Renal cortex interstitium (tissue), 15 donors: ENCODE data around the gene MYL12B. TPM values are rescaled to one million over a fixed set of nuclear protein-coding genes. Genes with fewer than 3 reads are reported as not detected.
"Not testable (repeated sequence)": the region's sequence is repeated elsewhere in the genome, so short reads cannot be mapped to it uniquely, and the experiment has no call there.

Source experiments
- DNase-seq, 11 donors: peaks; one replicate each; pipeline ENCODE4 v3.0.0-alpha.2; 2013; ENCODE audit warnings: low read depth in 9 of 11, low spot score in 4 of 11; ENCODE audit errors: extremely low read depth in 1 of 11
- long read RNA-seq, 16 experiments: transcript quantifications; one replicate each; lab custom pipeline, GENCODE V29; 2026
- polyA plus RNA-seq, 3 donors: library from polyadenylated mRNA; unstranded; fragments of 120-200 nt; gene quantifications; one replicate each; pipeline ENCODE4 v1.2.1, GENCODE V29; 2013; ENCODE audit not compliant: insufficient read length in 3 of 3

Gene MYL12B
- 100 to 1,000 TPM; 501 to 619 (median 568) TPM for polyA plus RNA-seq
- long read RNA-seq, donor 1, transcript MYL12B-201 (4 exons, 1,210 nt), result major isoform, 200 of 218 reads
- long read RNA-seq, donor 1, partial matches to known transcripts, result 18 of 218 reads
- long read RNA-seq, donor 1, other reads (novel, unspliced or antisense), result 0 of 218 reads
- long read RNA-seq, donor 2, transcript MYL12B-201 (4 exons, 1,210 nt), result major isoform, 224 of 242 reads
- long read RNA-seq, donor 2, partial matches to known transcripts, result 17 of 242 reads
- long read RNA-seq, donor 2, other reads (novel, unspliced or antisense), result 0 of 242 reads
- long read RNA-seq, donor 3, transcript MYL12B-201 (4 exons, 1,210 nt), result major isoform, 436 of 699 reads
- long read RNA-seq, donor 3, partial matches to known transcripts, result 263 of 699 reads
- long read RNA-seq, donor 3, other reads (novel, unspliced or antisense), result 0 of 699 reads
- long read RNA-seq, donor 4, transcript MYL12B-201 (4 exons, 1,210 nt), result major isoform, 242 of 255 reads
- long read RNA-seq, donor 4, partial matches to known transcripts, result 8 of 255 reads
- long read RNA-seq, donor 4, other reads (novel, unspliced or antisense), result 5 of 255 reads
- long read RNA-seq, donor 5, result 0 reads
- long read RNA-seq, donor 6, transcript MYL12B-201 (4 exons, 1,210 nt), result major isoform, 198 of 224 reads
- long read RNA-seq, donor 6, partial matches to known transcripts, result 24 of 224 reads
- long read RNA-seq, donor 6, other reads (novel, unspliced or antisense), result 0 of 224 reads
- long read RNA-seq, donor 7, transcript MYL12B-201 (4 exons, 1,210 nt), result major isoform, 308 of 318 reads
- long read RNA-seq, donor 7, partial matches to known transcripts, result 0 of 318 reads
- long read RNA-seq, donor 7, other reads (novel, unspliced or antisense), result 10 of 318 reads
- long read RNA-seq, donor 8, result 0 reads
- long read RNA-seq, donor 9, transcript MYL12B-201 (4 exons, 1,210 nt), result major isoform, 303 of 308 reads
- long read RNA-seq, donor 9, partial matches to known transcripts, result 5 of 308 reads
- long read RNA-seq, donor 9, other reads (novel, unspliced or antisense), result 0 of 308 reads
- long read RNA-seq, donor 10, transcript MYL12B-201 (4 exons, 1,210 nt), result major isoform, 317 of 549 reads
- long read RNA-seq, donor 10, partial matches to known transcripts, result 225 of 549 reads
- long read RNA-seq, donor 10, other reads (novel, unspliced or antisense), result 6 of 549 reads
- long read RNA-seq, donor 11, transcript MYL12B-201 (4 exons, 1,210 nt), result major isoform, 223 of 230 reads
- long read RNA-seq, donor 11, partial matches to known transcripts, result 7 of 230 reads
- long read RNA-seq, donor 11, other reads (novel, unspliced or antisense), result 0 of 230 reads
- long read RNA-seq, donor 12, transcript MYL12B-201 (4 exons, 1,210 nt), result major isoform, 132 of 137 reads
- long read RNA-seq, donor 12, partial matches to known transcripts, result 5 of 137 reads
- long read RNA-seq, donor 12, other reads (novel, unspliced or antisense), result 0 of 137 reads
- long read RNA-seq, donor 13, result 0 reads
- long read RNA-seq, donor 14, transcript MYL12B-201 (4 exons, 1,210 nt), result major isoform, 297 of 500 reads
- long read RNA-seq, donor 14, partial matches to known transcripts, result 203 of 500 reads
- long read RNA-seq, donor 14, other reads (novel, unspliced or antisense), result 0 of 500 reads
- long read RNA-seq, donor 15, transcript MYL12B-201 (4 exons, 1,210 nt), result major isoform, 122 of 122 reads
- long read RNA-seq, donor 15, partial matches to known transcripts, result 0 of 122 reads
- long read RNA-seq, donor 15, other reads (novel, unspliced or antisense), result 0 of 122 reads
- long read RNA-seq, donor 16, transcript MYL12B-201 (4 exons, 1,210 nt), result major isoform, 687 of 752 reads
- long read RNA-seq, donor 16, partial matches to known transcripts, result 44 of 752 reads
- long read RNA-seq, donor 16, other reads (novel, unspliced or antisense), result 21 of 752 reads

GRCh38 chr18:3261373-3262233 lies at the start of gene MYL12B:
TSS of gene MYL12B (plus strand) at chr18:3262133. CDS start at chr18:3272899, 10,766 bp downstream.
- peak in 9 of 11 donors; percentile 61 to 83 (median 77) for DNase-seq

GRCh38 chr18:3212657-3213056 lies 49.3 kb upstream of the MYL12B start:
- no peak for DNase-seq

- no peak for DNase-seq
Measured at GRCh38 chr18:3213300-3214059, 48.5 kb upstream of the MYL12B start.

DNA sequence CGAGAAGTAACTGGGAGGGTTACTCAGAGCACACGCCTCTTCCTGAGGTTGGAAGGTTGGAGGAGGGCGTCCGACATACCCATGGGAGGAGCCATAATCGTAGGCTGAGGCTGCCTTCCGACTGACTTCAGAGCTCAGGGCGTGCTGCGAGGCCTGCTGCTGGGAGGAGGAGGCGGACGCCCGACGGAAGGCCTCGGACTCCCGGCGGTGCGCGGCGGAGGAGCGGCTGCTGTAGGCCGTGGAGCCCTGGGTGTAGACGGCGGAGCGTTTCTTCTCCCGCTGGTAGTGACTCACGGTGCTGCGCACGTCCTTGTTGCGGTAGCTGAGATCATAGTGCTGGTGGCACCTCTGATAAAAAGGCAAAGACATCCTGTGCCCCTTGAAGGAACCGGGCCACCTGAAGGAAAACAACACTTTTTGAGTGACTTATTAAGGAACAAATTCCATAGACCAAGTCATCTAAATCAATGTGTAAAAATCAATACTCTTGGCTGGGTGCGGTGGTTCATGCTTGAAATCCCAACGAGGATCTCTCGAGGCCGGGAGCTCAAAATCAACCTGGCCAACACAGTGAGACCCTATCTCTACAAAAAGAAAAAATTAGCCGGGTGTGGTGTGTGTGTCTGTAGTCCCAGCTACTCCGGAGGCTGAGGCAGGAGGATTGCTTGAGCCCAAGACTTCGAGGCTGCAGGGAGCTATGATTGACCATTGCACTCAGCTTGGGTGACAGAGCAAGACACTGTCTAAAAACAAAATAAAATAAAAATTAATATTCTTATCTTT lies 46.9 kb upstream of the MYL12B start:
- DNase-seq, result no peak

GRCh38 chr18:3216987-3217386 lies 44.9 kb upstream of the MYL12B start:
- DNase-seq, result no peak

DNA sequence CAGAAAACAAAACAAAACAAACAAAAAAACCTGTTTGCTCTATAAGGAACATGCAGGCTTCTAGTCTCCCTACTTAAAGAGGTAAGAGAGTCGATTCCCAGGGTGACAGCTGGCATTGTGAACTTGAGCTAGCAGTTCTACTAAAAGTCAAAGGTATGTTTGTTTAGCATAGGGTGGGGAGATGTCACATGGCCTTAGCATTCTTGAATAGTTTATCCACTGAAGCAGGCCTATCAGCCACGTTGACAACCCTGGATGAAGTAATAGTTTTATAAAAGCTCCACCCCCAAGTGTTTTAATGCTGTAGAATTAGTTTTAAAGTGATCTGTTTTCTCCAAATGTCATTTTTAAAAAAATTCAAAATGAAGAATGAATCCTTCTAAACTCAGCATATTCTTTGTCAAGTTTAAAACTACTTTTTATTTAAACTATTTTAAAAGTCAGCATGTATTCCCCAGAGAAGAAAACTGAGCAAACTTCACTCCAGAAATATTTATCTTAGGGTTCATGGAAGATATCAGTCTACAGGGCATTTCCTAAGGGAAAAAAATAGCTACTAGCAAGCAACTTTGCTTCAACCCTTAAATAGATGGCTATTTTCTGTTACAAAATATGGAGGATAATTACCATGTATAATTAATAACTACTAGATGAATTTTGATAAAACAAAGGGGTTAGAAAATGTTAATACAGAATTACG lies 43.8 kb upstream of the MYL12B start:
- peak in 4 of 11 donors; percentile 8 to 35 (median 15) for DNase-seq

DNA sequence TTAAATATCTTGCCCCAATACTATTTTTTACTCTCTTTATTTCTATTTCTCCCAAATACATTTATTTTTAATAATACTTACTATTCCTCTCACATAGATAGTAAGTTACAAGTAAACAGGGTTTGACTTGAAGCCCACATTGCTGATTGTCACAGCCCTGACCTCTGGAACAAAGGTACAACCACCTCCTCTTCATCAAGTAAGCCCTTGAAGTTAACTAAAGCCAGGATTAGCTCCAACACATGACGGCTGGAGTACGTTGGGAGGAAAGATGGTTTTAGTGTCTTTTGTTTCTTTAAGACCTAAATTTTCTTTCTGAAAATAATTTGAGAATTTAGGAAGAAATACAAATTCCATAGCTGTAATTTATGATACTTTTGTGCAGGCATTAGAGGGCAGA lies 43.1 kb upstream of the MYL12B start:
- no peak for DNase-seq

GRCh38 chr18:3219241-3219630 lies 42.7 kb upstream of the MYL12B start:
- DNase-seq, result no peak

DNA sequence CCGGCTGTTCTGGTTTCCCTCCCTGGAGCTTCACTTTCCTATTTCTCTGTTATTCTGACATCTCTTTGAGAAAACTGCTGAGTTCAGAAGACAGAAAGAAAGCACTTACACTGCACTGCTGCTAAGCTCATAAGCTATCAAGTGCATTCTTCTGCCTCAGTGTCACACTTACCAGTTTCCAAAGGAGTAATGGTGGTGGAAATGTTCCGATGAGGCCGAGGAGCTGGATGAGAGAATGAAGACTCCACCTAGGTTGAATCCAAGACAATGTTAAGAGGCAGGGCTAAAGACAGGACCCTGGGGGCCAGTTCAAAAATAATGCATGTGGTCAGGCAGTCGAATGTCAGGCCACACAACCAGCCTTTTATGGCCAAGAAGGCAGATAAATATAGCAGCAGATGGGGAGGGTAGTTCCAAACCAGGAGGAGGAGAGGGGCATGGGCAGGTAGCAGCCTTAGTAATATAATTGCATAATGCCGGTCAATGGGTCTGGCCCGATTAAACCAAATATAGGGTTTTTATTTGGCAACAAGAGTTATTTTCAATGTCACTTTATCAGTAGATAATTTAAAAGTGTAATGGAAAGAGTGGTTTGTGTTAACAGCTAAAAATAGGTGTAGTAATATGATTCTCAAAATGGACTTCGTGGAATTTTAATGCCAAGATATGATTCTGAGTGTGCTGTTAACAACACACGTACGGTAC lies 42.1 kb upstream of the MYL12B start, which contains the start of gene MYOM1:
MYOM1 (minus strand) TSS at position 338 of the 705 bp plus-strand sequence. CDS start 4,745 bp downstream, outside the sequence.
- DNase-seq, result no peak

GRCh38 chr18:3220868-3221267 lies 41.1 kb upstream of the MYL12B start:
- not testable (repeated sequence) for DNase-seq

DNA sequence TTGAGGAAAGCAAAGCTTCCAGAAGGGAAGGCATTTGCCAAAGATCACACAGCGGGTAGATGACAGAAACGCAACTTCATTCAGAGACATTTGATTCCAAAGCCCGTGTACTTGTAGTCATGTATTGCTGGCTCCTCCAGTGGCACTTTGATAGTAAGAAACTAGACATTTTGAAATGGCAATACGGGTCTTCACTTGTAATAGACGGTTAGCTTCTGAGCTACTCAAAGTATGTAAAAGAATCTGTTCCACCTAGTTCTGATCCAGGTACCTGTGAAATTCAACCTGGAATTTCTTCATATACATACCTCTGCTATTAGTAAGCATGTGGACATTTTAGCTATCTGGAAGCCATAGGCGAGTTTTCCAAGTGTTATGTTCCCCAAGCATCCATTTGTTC lies 40.4 kb upstream of the MYL12B start:
- DNase-seq, result no peak

GRCh38 chr18:3223356-3223755 lies 38.6 kb upstream of the MYL12B start:
- DNase-seq, result no peak

DNA sequence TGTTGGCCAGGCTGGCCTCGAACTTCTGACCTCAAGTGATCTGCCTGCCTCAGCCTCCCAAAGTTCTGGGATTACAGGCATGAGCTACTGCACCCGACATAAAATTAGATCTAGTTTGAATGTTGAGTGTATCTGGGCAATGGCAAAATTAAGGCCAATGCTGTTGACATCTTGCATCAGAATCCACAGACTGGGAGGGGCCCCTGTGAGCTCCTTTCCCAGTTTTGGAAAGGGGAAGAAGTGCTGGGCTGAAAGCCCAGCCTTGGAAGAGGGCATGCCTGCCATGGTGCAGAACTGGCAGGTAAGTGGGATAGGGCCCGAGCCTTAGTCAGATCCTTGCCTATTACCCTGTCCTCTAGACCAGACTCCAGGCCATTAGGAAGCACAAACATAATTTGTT lies 37.7 kb upstream of the MYL12B start:
- DNase-seq, result no peak

DNA sequence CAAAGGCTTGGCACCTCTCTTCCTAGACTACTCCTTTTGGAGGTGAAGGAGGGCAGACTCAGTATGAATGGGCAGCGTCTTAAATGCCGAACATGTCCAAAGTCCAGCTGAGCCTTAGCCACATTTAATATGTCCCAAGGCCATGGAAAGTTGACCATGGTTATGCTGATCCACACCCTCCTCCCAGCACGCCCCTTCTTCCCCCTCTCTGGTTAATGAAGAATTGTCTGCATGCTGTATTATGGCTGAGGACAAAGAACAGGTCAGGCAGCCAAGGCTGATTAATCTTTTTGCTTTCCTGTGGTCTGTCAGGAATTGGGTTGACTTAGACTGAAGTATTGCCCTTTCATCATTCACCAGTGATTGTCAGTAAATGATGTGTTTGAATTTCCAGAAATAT lies 36.3 kb upstream of the MYL12B start:
- no peak for DNase-seq
